ENCODE measurements around the gene MUC5B. TPM values are rescaled to one million over a fixed set of nuclear protein-coding genes. Genes with fewer than 3 reads are reported as not detected.

The MUC5B gene
- total RNA-seq, 1 donor from 2014 or later, result not detected

DNA sequence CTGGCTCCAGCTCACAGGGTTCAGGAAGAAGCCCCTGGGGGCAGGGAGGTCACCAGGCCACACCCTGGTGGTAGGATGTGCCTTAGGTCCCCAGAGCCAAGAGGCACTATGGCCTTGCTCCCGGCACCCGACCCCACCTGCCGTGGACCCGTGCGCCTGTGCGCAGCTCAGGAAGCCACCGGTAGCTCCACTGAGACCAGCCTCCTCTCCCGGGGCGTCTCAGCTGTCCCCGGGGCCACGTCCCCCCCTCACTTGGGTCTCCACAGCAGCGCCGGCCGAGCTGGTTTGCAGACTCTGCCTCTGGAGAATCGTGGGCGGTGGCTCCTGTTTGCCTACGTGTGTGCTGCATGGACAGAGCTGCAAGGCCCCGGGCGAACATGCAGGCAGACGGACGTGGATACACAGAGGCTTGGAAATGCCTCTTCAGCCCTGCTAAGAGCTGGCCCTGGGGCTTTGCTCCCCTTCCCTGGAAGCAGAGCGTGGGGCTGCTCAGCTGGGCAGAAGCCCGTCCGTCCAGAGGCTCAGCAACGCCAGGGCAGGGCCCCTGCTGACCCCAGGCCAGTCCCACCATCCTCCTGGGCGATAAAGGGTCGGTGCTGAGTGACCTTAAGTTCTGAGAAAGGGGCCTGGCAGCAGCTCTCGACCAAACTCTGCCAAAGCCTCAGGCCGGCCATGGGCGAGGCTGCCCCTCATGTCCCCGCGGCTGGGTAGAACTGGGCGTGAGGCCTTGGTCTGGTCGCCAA is 15.3 kb upstream of the MUC5B start:
- H3K4me1 Mint-ChIP-seq (ENCODE audit: low read depth), result no peaks in the 10 kb centered on the region
- H3K36me3 Mint-ChIP-seq (ENCODE audit: insufficient read depth), result no peaks in the 10 kb centered on the region
- no peak overlapping the region for H3K27ac Mint-ChIP-seq
- H3K4me3 Mint-ChIP-seq (ENCODE audit: low read depth), result no peak overlapping the region
- peaks cover 22% of the 10 kb centered on the region for H3K27me3 Mint-ChIP-seq
- peaks cover 22% of the 10 kb centered on the region for H3K9me3 Mint-ChIP-seq (ENCODE audit: low read depth)
- DNase-seq (ENCODE audit: low spot score, unreplicated experiment), result peak; percentile 8
- no peak for TF ChIP-seq CTCF (IDR thresholded peaks at IDR 0.05; ENCODE audit: unreplicated experiment)

DNA sequence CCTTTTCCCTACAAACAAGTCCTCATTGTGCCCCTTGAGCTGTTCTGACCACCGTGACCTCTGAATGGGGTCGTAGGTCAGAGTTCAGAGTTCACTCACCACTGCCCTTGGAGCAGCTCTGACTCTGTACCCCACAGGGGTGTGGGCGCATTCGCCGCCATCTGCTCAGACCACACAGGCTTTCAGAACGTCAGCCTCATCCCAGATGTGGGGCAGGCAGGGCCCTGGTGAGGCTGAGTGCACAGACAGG is 14.8 kb upstream of the MUC5B start:
- Mint-ChIP-seq H3K36me3 (ENCODE audit: insufficient read depth) (no peaks in the 10 kb centered on the region), H3K27me3 (peaks cover 23% of the 10 kb centered on the region), H3K9me3 (ENCODE audit: low read depth) (peaks cover 24% of the 10 kb centered on the region), H3K27ac (no peak overlapping the region), H3K4me3 (ENCODE audit: low read depth) (no peak overlapping the region), H3K4me1 (ENCODE audit: low read depth) (no peaks in the 10 kb centered on the region)
- peak; percentile 4 for DNase-seq (ENCODE audit: low spot score, unreplicated experiment)
- no peak for TF ChIP-seq CTCF (IDR thresholded peaks at IDR 0.05; ENCODE audit: unreplicated experiment)

- TF ChIP-seq CTCF (IDR thresholded peaks at IDR 0.05; ENCODE audit: unreplicated experiment), result no peak
- DNase-seq (ENCODE audit: low spot score, unreplicated experiment), result no peak
- H3K4me1 Mint-ChIP-seq (ENCODE audit: low read depth), result no peaks in the 10 kb centered on the region
These were observed 14.2 kb upstream of the MUC5B start for GRCh38 chr11:1208394-1209261.

DNA sequence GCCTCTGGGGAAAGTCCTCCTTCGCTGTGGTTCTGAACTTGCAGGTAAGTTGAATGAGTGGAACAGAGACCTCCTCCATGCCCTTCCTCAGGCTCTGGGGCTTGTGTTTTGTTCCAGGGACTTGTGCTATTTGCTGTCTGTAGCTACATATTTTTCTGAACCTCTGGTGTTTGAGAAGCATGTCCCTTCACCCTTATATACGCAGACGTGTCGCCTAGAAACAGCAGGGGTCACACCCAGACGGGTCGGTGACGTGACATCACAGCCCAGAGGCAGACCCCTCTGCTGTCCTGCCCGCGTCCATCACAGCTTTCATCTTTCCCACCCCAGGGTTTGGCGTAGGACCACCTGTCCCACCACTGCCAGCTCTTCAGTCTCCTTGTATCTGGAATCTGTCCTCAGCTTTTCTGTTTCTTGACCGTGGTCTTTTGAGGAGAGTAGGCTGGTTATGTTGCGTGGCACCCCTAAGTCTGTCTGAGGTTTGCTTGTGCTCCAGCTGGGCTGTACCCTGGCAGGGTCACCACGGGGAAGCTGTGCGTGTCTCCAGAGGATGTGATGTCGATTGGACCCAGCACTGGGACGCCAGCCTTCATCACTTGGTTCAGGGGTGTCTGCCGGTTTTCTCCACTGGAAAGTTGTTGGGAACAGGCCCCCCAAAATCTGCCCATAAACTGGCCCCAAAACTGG is 13.4 kb upstream of the MUC5B start:
- DNase-seq (ENCODE audit: low spot score, unreplicated experiment), result no peak

More at GRCh38 chr11:1208394-1209261, 14.2 kb upstream of the MUC5B start:
- H3K27ac Mint-ChIP-seq, result no peak overlapping the region
- peaks cover 29% of the 10 kb centered on the region for H3K9me3 Mint-ChIP-seq (ENCODE audit: low read depth)
- H3K36me3 Mint-ChIP-seq (ENCODE audit: insufficient read depth), result no peaks in the 10 kb centered on the region
- H3K27me3 Mint-ChIP-seq, result peaks cover 28% of the 10 kb centered on the region
- H3K4me3 Mint-ChIP-seq (ENCODE audit: low read depth), result no peak overlapping the region

More for the DNA sequence above, 13.4 kb upstream of the MUC5B start:
- Mint-ChIP-seq H3K4me3 (ENCODE audit: low read depth) (no peak overlapping the region), H3K27me3 (peaks cover 34% of the 10 kb centered on the region), H3K9me3 (ENCODE audit: low read depth) (peaks cover 32% of the 10 kb centered on the region), H3K36me3 (ENCODE audit: insufficient read depth) (no peaks in the 10 kb centered on the region), H3K4me1 (ENCODE audit: low read depth) (no peaks in the 10 kb centered on the region), H3K27ac (no peak overlapping the region)
- no peak for TF ChIP-seq CTCF (IDR thresholded peaks at IDR 0.05; ENCODE audit: unreplicated experiment)

Measured in progenitor cell of endocrine pancreas (in vitro differentiated cells).